Measurements from ENCODE around the gene SLC44A3. TPM values are rescaled to one million over a fixed set of nuclear protein-coding genes. Genes with fewer than 3 reads are reported as not detected.

The SLC44A3 gene
- total and polyA plus RNA-seq, 5 donors from 2014 or later, result not detected

DNA sequence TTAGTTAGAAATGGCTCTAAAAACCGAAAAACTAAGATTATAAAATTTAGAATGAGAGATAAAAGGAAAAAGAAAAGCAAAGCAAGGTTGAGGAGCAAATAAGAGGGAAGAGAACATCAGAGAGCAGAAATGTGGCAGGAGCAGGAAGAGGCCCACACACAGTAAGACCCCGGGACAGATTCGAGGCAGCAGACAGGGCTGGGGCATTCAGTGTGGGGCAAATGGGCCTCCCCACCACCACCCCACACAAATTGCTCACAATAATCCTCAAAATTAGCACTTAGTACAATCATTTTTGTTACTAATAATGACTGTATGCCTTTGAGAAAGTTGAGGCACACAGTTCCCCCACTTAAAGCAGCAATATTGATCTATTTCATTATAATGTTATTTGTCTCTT lies 17.1 kb upstream of the SLC44A3 start:
- Mint-ChIP-seq H3K27ac (no peak overlapping the region), H3K27me3 (peaks cover 21% of the 10 kb centered on the region), H3K4me3 (no peak overlapping the region), H3K4me1 (peaks cover 0 to 9% (median 4%) of the 10 kb centered on the region in 4 donors), H3K9me3 (no peaks in the 10 kb centered on the region), H3K36me3 (no peaks in the 10 kb centered on the region)
- ATAC-seq (ENCODE audit: low read depth in 2 of 2) (no peak), DNase-seq (no peak)
- H3K27me3 ChIP-seq (ENCODE audit: control insufficient read depth, insufficient read depth, low read length), result no peaks in the 10 kb centered on the region
- H3K27ac ChIP-seq (ENCODE audit: insufficient read depth, low read length, poor library complexity, severe bottlenecking), result no peak overlapping the region
- H3K36me3 ChIP-seq (ENCODE audit: control insufficient read depth, insufficient read depth, low read length), result no peaks in the 10 kb centered on the region
- H3K4me3 ChIP-seq (ENCODE audit: low read depth, low read length), result no peak overlapping the region
- no peaks in the 10 kb centered on the region for H3K4me1 ChIP-seq (ENCODE audit: control insufficient read depth, insufficient read depth, low read length, poor library complexity, severe bottlenecking)
- no peaks in the 10 kb centered on the region for H3K9me3 ChIP-seq (ENCODE audit: control insufficient read depth in 2 of 2, low read length in 2 of 2)

DNA sequence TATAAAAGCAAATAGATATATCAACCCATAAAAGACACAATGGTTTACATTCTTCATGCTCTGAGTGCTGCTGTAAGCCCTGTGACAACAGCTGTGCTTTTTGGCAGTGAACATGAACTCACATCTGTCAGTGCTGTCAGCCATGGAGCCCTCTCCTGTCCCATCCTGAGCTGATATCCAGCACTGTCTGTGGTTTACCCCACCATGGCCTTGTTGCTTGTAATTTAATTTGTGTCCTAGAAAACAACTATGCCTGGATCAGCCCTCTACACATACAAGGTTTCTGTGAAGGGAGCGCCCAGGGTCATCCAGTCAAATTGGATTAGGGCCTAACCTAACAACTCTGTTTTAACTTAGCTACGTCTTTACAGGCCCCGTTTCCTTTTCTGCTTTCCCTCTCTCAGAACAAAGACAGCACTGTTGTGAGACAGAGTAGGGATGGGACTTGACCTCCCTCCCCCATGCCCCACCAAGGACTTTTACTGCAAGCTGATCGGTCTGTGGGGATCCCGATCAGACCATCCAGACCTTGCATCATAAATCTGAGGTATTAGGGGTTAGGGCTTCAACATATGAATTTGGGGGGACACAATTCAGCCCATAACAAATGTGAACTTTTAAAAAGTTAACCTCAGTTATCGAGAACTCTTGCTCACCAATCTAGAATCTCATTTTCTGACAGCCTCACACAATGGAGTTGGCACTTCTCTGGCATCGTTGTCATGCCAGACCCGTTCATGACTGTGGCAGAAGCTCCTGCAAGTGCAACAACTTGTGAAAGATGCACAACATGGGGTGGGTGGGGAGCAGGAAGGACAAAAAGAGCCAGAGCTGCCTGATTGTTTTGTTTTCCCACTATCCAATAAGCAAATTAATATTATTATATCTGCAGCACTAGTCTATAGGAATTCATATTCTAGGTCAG lies 16.4 kb upstream of the SLC44A3 start:
- Histone ChIP-seq H3K36me3 (ENCODE audit: control insufficient read depth, insufficient read depth, low read length) (no peaks in the 10 kb centered on the region), H3K4me3 (ENCODE audit: low read depth, low read length) (no peak overlapping the region), H3K4me1 (ENCODE audit: control insufficient read depth, insufficient read depth, low read length, poor library complexity, severe bottlenecking) (no peaks in the 10 kb centered on the region), H3K9me3 (ENCODE audit: control insufficient read depth in 2 of 2, low read length in 2 of 2) (no peaks in the 10 kb centered on the region), H3K27me3 (ENCODE audit: control insufficient read depth, insufficient read depth, low read length) (no peaks in the 10 kb centered on the region), H3K27ac (ENCODE audit: insufficient read depth, low read length, poor library complexity, severe bottlenecking) (no peak overlapping the region)
- Mint-ChIP-seq H3K9me3 (no peaks in the 10 kb centered on the region), H3K4me1 (peaks cover 0 to 9% (median 4%) of the 10 kb centered on the region in 4 donors), H3K27me3 (peaks cover 21% of the 10 kb centered on the region), H3K27ac (no peak overlapping the region), H3K4me3 (no peak overlapping the region), H3K36me3 (no peaks in the 10 kb centered on the region)
- ATAC-seq (ENCODE audit: low read depth in 2 of 2), result no peak
- DNase-seq, result no peak

DNA sequence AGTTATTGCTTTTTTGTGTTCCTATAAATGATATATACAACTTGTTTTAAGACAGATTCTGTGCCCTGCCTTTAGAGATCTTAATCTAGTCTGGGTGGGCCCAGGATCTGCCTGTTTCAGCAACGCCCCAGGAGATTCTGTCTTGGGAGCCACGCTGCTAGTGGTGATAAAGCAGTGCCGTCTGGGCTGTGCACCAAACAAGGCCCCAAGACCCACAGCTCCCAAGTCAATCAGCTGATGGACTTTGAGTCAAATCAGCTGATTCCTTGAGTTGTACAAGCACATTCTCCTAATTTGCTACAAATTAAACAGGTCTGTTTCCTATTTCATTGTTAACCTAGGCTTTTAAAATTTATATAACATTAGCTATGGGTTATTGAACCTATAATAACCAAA lies 15.7 kb upstream of the SLC44A3 start:
- Mint-ChIP-seq H3K36me3 (no peaks in the 10 kb centered on the region), H3K9me3 (no peaks in the 10 kb centered on the region), H3K27ac (no peak overlapping the region), H3K4me1 (peaks cover 0 to 9% (median 4%) of the 10 kb centered on the region in 4 donors), H3K4me3 (no peak overlapping the region), H3K27me3 (peaks cover 21% of the 10 kb centered on the region)
- Histone ChIP-seq H3K27me3 (ENCODE audit: control insufficient read depth, insufficient read depth, low read length) (no peaks in the 10 kb centered on the region), H3K9me3 (ENCODE audit: control insufficient read depth in 2 of 2, low read length in 2 of 2) (no peaks in the 10 kb centered on the region), H3K36me3 (ENCODE audit: control insufficient read depth, insufficient read depth, low read length) (no peaks in the 10 kb centered on the region), H3K27ac (ENCODE audit: insufficient read depth, low read length, poor library complexity, severe bottlenecking) (no peak overlapping the region), H3K4me1 (ENCODE audit: control insufficient read depth, insufficient read depth, low read length, poor library complexity, severe bottlenecking) (no peaks in the 10 kb centered on the region), H3K4me3 (ENCODE audit: low read depth, low read length) (no peak overlapping the region)
- no peak for DNase-seq
- no peak for ATAC-seq (ENCODE audit: low read depth in 2 of 2)

DNA sequence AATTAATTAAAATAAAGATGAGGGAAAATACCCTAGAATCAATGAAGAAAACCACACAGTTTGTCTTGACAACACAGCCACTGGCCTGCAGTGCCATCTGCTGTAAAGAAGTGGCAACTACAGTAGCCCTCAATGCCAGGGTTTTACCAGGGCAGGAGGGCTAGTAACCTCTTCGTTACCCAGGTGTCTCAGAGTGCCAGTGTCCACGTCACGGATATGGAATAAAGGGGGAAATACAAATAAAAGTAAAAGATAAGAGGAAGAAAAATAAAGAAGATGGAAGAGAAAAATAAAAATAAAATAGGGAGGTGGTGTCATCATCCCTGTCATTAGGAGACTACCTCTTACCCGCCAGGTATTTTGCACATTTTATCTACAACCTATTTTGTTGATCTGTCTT lies 14.2 kb upstream of the SLC44A3 start:
- peak in 1 of 2 donors; percentile 58 for ATAC-seq (ENCODE audit: low read depth in 2 of 2)
- H3K36me3 Mint-ChIP-seq, result no peaks in the 10 kb centered on the region
- DNase-seq, result peak; percentile 5 to 56 (median 39)
- no peak overlapping the region for H3K27ac Mint-ChIP-seq
- Histone ChIP-seq H3K4me3 (ENCODE audit: low read depth, low read length) (no peak overlapping the region), H3K36me3 (ENCODE audit: control insufficient read depth, insufficient read depth, low read length) (no peaks in the 10 kb centered on the region), H3K27me3 (ENCODE audit: control insufficient read depth, insufficient read depth, low read length) (no peaks in the 10 kb centered on the region), H3K4me1 (ENCODE audit: control insufficient read depth, insufficient read depth, low read length, poor library complexity, severe bottlenecking) (no peaks in the 10 kb centered on the region), H3K27ac (ENCODE audit: insufficient read depth, low read length, poor library complexity, severe bottlenecking) (no peak overlapping the region), H3K9me3 (ENCODE audit: control insufficient read depth in 2 of 2, low read length in 2 of 2) (no peaks in the 10 kb centered on the region)
- no peak overlapping the region for H3K4me3 Mint-ChIP-seq
- peaks cover 26% of the 10 kb centered on the region for H3K27me3 Mint-ChIP-seq
- peaks cover 0 to 9% (median 4%) of the 10 kb centered on the region in 4 donors for H3K4me1 Mint-ChIP-seq
- no peaks in the 10 kb centered on the region for H3K9me3 Mint-ChIP-seq

DNA sequence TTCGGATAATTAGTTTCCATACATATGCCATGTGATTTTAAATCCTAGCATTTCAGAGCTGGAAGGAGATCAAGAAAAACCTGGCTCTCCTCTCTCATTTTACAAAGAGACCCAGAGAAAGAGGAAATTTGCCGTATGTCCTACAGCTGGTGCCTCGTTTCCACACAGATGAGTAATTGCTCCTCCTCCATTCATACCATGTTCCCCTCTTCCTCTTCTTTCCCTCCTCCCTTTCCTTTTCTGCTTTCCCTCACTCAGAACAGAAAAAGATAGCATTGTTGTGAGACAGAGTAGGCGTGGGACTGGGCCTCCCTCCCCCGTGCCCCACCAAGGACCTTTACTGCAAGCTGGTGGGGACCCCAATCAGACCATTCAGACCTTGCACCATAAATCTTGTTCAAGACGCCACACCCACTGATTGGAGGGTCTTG lies 13.7 kb upstream of the SLC44A3 start:
- Mint-ChIP-seq H3K4me1 (peaks cover 0 to 8% (median 4%) of the 10 kb centered on the region in 4 donors), H3K4me3 (no peak overlapping the region), H3K27ac (no peak overlapping the region), H3K36me3 (no peaks in the 10 kb centered on the region), H3K9me3 (no peaks in the 10 kb centered on the region), H3K27me3 (peaks cover 26% of the 10 kb centered on the region)
- H3K27me3 ChIP-seq (ENCODE audit: control insufficient read depth, insufficient read depth, low read length), result no peaks in the 10 kb centered on the region
- no peaks in the 10 kb centered on the region for H3K4me1 ChIP-seq (ENCODE audit: control insufficient read depth, insufficient read depth, low read length, poor library complexity, severe bottlenecking)
- ATAC-seq (ENCODE audit: low read depth in 2 of 2) (no peak), DNase-seq (no peak)
- H3K27ac ChIP-seq (ENCODE audit: insufficient read depth, low read length, poor library complexity, severe bottlenecking), result no peak overlapping the region
- no peaks in the 10 kb centered on the region for H3K36me3 ChIP-seq (ENCODE audit: control insufficient read depth, insufficient read depth, low read length)
- H3K9me3 ChIP-seq (ENCODE audit: control insufficient read depth in 2 of 2, low read length in 2 of 2), result no peaks in the 10 kb centered on the region
- no peak overlapping the region for H3K4me3 ChIP-seq (ENCODE audit: low read depth, low read length)

DNA sequence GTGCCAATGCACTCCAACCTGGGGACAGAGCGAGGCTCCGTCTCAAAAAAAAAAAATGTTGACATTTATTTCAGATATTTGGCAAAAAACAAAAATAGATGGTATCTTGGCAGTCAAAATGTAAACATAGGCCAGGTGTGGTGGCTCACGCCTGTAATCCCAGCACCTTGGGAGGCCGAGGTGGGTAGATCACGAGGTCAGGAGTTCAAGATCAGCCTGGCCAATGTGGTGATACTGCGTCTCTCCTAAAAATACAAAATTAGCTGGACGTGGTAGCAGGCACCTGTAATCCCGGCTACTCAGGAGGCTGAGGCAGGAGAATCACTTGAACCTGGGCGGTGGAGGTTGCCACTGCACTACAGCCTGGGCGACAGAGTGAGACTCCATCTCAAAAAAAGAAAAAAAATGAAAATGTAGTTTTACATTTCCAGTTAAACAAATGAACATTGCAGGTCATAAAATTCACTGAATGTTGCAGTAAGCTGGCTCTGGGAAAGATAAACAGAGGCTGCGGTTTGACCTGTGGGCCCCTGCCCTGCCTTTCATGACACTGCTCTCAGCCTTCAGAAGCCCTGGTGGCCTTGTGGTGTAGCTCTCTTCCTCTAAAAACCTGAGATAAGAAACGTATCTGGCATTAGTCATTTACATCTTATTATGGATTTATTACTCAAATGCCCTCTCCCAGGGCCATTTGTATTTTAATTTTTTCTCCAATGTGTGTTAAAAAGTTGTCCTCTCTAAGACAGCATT lies 12.2 kb upstream of the SLC44A3 start:
- no peak overlapping the region for H3K27ac ChIP-seq (ENCODE audit: insufficient read depth, low read length, poor library complexity, severe bottlenecking)
- Mint-ChIP-seq H3K27me3 (peaks cover 26% of the 10 kb centered on the region), H3K4me3 (no peak overlapping the region), H3K36me3 (no peaks in the 10 kb centered on the region), H3K27ac (no peak overlapping the region), H3K9me3 (peaks cover 0 to 6% (median 2%) of the 10 kb centered on the region in 7 donors), H3K4me1 (peaks cover 0 to 2% (median 0%) of the 10 kb centered on the region in 4 donors)
- no peaks in the 10 kb centered on the region for H3K9me3 ChIP-seq (ENCODE audit: control insufficient read depth in 2 of 2, low read length in 2 of 2)
- ATAC-seq (ENCODE audit: low read depth in 2 of 2) (no peak), DNase-seq (no peak)
- no peak overlapping the region for H3K4me3 ChIP-seq (ENCODE audit: low read depth, low read length)
- no peaks in the 10 kb centered on the region for H3K4me1 ChIP-seq (ENCODE audit: control insufficient read depth, insufficient read depth, low read length, poor library complexity, severe bottlenecking)
- no peaks in the 10 kb centered on the region for H3K36me3 ChIP-seq (ENCODE audit: control insufficient read depth, insufficient read depth, low read length)
- H3K27me3 ChIP-seq (ENCODE audit: control insufficient read depth, insufficient read depth, low read length), result no peaks in the 10 kb centered on the region

DNA sequence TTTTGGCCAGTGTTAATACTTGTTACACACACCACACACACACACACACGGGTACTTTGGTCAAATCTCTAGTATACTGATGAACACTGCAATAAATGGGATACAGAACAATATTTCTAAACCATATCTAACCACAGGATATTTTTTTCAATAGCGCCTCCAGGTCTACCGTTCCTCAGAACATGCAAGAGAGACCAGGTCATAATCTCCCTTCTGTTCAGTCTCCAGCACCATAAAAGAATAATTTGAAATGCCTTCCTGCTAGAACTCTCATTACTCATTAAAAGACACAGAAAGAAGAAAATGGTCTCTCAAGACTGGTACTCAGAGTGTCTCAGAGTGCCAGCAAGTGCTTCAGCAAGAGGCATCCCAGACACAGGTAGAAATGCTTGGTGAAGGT lies 11.5 kb upstream of the SLC44A3 start:
- Mint-ChIP-seq H3K36me3 (no peaks in the 10 kb centered on the region), H3K27ac (no peak overlapping the region), H3K4me1 (peaks cover 0 to 2% (median 0%) of the 10 kb centered on the region in 4 donors), H3K4me3 (no peak overlapping the region), H3K27me3 (peaks cover 26% of the 10 kb centered on the region), H3K9me3 (peaks cover 0 to 12% (median 4%) of the 10 kb centered on the region in 7 donors)
- Histone ChIP-seq H3K4me1 (ENCODE audit: control insufficient read depth, insufficient read depth, low read length, poor library complexity, severe bottlenecking) (no peaks in the 10 kb centered on the region), H3K4me3 (ENCODE audit: low read depth, low read length) (no peak overlapping the region), H3K27ac (ENCODE audit: insufficient read depth, low read length, poor library complexity, severe bottlenecking) (no peak overlapping the region), H3K27me3 (ENCODE audit: control insufficient read depth, insufficient read depth, low read length) (no peaks in the 10 kb centered on the region), H3K9me3 (ENCODE audit: control insufficient read depth in 2 of 2, low read length in 2 of 2) (no peaks in the 10 kb centered on the region), H3K36me3 (ENCODE audit: control insufficient read depth, insufficient read depth, low read length) (no peaks in the 10 kb centered on the region)
- no peak for DNase-seq
- no peak for ATAC-seq (ENCODE audit: low read depth in 2 of 2)

Data from CD4-positive, CD25-positive, alpha-beta regulatory T cell (primary cell).